SK-N-SH treated with all-trans-retinoic acid at 6 μM for 48 hours (cell line): ENCODE measurements around the gene APOL4.

Experiments
- ARNTL ChIP-seq: fragments of 450-650 bp; formaldehyde crosslinking; IDR thresholded peaks from 2 replicates; pipeline ENCODE4 v1.5.0; 2020; ENCODE audit warnings: low read depth, mild to moderate bottlenecking, moderate library complexity, borderline replicate concordance
- BACH2 ChIP-seq: fragments of 250-450 bp; sonication (Bioruptor Pico); IDR thresholded peaks from 2 replicates; pipeline ENCODE4 v1.9.0; 2021; ENCODE audit warnings: mild to moderate bottlenecking, borderline replicate concordance
- GLIS3 ChIP-seq: fragments of 250-450 bp; sonication (Bioruptor Pico); IDR thresholded peaks from 2 replicates; pipeline ENCODE4 v1.5.0; 2020; ENCODE audit warnings: mild to moderate bottlenecking, moderate library complexity
- ISL1 ChIP-seq: fragments of 250-450 bp; sonication (Bioruptor Pico); IDR thresholded peaks from 2 replicates; pipeline ENCODE4 v2.1.2; 2022; ENCODE audit warnings: mild to moderate bottlenecking, moderate library complexity
- SNAI2 ChIP-seq: fragments of 250-450 bp; sonication (Bioruptor Pico); IDR thresholded peaks from 2 replicates; pipeline ENCODE4 v1.5.0; 2020; ENCODE audit warnings: mild to moderate bottlenecking, moderate library complexity
- TOX ChIP-seq: fragments of 250-450 bp; sonication (Bioruptor Pico); IDR thresholded peaks from 2 replicates; pipeline ENCODE4 v1.8.0; 2021; ENCODE audit warnings: mild to moderate bottlenecking, moderate library complexity, borderline replicate concordance
- ZNF70 ChIP-seq: fragments of 450-650 bp; formaldehyde crosslinking; IDR thresholded peaks from 2 replicates; pipeline ENCODE4 v1.5.0; 2020; ENCODE audit warnings: mild to moderate bottlenecking, moderate library complexity
- ZNF8 ChIP-seq: fragments of 450-650 bp; formaldehyde crosslinking; IDR thresholded peaks from 2 replicates; pipeline ENCODE4 v1.5.0; 2020; ENCODE audit warnings: mild to moderate bottlenecking, moderate library complexity
- TF ChIP-seq, protein P1 (sequence below): fragments of 250-450 bp; sonication (Bioruptor Pico); IDR thresholded peaks from 2 replicates; pipeline ENCODE4 v1.5.0; 2020; ENCODE audit warnings: mild to moderate bottlenecking, moderate library complexity
- TF ChIP-seq, protein P2 (sequence below): fragments of 250-450 bp; sonication (Bioruptor Pico); IDR thresholded peaks from 2 replicates; pipeline ENCODE4 v1.8.0; 2020; ENCODE audit warnings: mild to moderate bottlenecking, moderate library complexity, borderline replicate concordance
- TF ChIP-seq, protein P3 (sequence below): fragments of 250-450 bp; sonication (Bioruptor Pico); IDR thresholded peaks from 2 replicates; pipeline ENCODE4 v1.8.0; 2021; ENCODE audit warnings: low read depth, mild to moderate bottlenecking, moderate library complexity, borderline replicate concordance
- TF ChIP-seq, protein P4 (sequence below): fragments of 250-450 bp; sonication (Bioruptor Pico); IDR thresholded peaks from 2 replicates; pipeline ENCODE4 v1.5.1; 2020; ENCODE audit warnings: low read depth, mild to moderate bottlenecking, moderate library complexity
- TF ChIP-seq, protein P5 (sequence below): fragments of 250-450 bp; sonication (Bioruptor Pico); IDR thresholded peaks from 2 replicates; pipeline ENCODE4 v1.5.1; 2021; ENCODE audit warnings: mild to moderate bottlenecking, moderate library complexity

DNA sequence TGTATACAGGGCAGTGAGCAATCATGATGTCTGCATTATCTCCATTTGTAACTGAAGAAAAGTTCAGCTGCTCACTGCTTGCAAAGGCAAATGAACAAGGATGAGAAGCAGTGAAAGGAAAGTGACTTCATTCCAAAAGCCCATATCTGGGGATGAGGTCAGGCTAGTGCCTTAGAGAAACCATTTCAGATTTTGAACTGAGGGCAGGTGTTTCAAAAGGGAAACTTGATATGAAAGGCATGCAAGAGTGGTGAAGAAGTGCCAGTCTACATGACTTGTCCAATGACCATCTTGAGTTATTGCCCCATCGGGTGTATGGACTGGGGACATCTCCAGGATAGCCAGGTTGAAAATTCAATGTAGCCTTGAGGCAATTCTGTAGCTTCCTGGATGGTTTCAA, 7.3 kb upstream of the APOL4 start:
- TF ChIP-seq, protein P1, sequence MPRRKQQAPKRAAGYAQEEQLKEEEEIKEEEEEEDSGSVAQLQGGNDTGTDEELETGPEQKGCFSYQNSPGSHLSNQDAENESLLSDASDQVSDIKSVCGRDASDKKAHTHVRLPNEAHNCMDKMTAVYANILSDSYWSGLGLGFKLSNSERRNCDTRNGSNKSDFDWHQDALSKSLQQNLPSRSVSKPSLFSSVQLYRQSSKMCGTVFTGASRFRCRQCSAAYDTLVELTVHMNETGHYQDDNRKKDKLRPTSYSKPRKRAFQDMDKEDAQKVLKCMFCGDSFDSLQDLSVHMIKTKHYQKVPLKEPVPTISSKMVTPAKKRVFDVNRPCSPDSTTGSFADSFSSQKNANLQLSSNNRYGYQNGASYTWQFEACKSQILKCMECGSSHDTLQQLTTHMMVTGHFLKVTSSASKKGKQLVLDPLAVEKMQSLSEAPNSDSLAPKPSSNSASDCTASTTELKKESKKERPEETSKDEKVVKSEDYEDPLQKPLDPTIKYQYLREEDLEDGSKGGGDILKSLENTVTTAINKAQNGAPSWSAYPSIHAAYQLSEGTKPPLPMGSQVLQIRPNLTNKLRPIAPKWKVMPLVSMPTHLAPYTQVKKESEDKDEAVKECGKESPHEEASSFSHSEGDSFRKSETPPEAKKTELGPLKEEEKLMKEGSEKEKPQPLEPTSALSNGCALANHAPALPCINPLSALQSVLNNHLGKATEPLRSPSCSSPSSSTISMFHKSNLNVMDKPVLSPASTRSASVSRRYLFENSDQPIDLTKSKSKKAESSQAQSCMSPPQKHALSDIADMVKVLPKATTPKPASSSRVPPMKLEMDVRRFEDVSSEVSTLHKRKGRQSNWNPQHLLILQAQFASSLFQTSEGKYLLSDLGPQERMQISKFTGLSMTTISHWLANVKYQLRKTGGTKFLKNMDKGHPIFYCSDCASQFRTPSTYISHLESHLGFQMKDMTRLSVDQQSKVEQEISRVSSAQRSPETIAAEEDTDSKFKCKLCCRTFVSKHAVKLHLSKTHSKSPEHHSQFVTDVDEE (CRISPR knock-in tag), result no peak
- TF ChIP-seq ZNF70, result no peak
- TF ChIP-seq, protein P2, sequence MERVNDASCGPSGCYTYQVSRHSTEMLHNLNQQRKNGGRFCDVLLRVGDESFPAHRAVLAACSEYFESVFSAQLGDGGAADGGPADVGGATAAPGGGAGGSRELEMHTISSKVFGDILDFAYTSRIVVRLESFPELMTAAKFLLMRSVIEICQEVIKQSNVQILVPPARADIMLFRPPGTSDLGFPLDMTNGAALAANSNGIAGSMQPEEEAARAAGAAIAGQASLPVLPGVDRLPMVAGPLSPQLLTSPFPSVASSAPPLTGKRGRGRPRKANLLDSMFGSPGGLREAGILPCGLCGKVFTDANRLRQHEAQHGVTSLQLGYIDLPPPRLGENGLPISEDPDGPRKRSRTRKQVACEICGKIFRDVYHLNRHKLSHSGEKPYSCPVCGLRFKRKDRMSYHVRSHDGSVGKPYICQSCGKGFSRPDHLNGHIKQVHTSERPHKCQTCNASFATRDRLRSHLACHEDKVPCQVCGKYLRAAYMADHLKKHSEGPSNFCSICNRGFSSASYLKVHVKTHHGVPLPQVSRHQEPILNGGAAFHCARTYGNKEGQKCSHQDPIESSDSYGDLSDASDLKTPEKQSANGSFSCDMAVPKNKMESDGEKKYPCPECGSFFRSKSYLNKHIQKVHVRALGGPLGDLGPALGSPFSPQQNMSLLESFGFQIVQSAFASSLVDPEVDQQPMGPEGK (CRISPR knock-in tag), result no peak
- no peak for TF ChIP-seq GLIS3
- TF ChIP-seq, protein P3, sequence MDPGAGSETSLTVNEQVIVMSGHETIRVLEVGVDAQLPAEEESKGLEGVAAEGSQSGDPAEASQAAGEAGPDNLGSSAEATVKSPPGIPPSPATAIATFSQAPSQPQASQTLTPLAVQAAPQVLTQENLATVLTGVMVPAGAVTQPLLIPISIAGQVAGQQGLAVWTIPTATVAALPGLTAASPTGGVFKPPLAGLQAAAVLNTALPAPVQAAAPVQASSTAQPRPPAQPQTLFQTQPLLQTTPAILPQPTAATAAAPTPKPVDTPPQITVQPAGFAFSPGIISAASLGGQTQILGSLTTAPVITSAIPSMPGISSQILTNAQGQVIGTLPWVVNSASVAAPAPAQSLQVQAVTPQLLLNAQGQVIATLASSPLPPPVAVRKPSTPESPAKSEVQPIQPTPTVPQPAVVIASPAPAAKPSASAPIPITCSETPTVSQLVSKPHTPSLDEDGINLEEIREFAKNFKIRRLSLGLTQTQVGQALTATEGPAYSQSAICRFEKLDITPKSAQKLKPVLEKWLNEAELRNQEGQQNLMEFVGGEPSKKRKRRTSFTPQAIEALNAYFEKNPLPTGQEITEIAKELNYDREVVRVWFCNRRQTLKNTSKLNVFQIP, result no peak
- TF ChIP-seq, protein P4, sequence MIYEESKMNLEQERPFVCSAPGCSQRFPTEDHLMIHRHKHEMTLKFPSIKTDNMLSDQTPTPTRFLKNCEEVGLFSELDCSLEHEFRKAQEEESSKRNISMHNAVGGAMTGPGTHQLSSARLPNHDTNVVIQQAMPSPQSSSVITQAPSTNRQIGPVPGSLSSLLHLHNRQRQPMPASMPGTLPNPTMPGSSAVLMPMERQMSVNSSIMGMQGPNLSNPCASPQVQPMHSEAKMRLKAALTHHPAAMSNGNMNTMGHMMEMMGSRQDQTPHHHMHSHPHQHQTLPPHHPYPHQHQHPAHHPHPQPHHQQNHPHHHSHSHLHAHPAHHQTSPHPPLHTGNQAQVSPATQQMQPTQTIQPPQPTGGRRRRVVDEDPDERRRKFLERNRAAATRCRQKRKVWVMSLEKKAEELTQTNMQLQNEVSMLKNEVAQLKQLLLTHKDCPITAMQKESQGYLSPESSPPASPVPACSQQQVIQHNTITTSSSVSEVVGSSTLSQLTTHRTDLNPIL (CRISPR knock-in tag), result no peak
- no peak for TF ChIP-seq ISL1 (CRISPR knock-in tag)
- no peak for TF ChIP-seq ZNF8
- no peak for TF ChIP-seq SNAI2
- no peak for TF ChIP-seq TOX (CRISPR knock-in tag)
- TF ChIP-seq, protein P5, sequence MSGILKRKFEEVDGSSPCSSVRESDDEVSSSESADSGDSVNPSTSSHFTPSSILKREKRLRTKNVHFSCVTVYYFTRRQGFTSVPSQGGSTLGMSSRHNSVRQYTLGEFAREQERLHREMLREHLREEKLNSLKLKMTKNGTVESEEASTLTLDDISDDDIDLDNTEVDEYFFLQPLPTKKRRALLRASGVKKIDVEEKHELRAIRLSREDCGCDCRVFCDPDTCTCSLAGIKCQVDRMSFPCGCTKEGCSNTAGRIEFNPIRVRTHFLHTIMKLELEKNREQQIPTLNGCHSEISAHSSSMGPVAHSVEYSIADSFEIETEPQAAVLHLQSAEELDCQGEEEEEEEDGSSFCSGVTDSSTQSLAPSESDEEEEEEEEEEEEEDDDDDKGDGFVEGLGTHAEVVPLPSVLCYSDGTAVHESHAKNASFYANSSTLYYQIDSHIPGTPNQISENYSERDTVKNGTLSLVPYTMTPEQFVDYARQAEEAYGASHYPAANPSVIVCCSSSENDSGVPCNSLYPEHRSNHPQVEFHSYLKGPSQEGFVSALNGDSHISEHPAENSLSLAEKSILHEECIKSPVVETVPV, result no peak
- TF ChIP-seq ARNTL (CRISPR knock-in tag), result no peak
- TF ChIP-seq BACH2 (CRISPR knock-in tag), result no peak
